Nephron (organoid): ENCODE data around the gene FAM124B.

Experiments used
- H3K27ac Mint-ChIP-seq, 3 experiments: 2 replicates each; pipeline ENCODE4 v1.8.0; 2020; ENCODE audit warnings: mixed read lengths in 3 of 3, mild to moderate bottlenecking in 2 of 3, moderate library complexity in 1 of 3
- H3K27me3 Mint-ChIP-seq: 2 replicates; pipeline ENCODE4 v1.8.0; 2021; ENCODE audit warnings: low read depth, mild to moderate bottlenecking, moderate library complexity, mixed read lengths
- H3K36me3 Mint-ChIP-seq: 2 replicates; pipeline ENCODE4 v1.8.0; 2020; ENCODE audit warnings: low read depth, mixed read lengths
- H3K4me1 Mint-ChIP-seq: 2 replicates; pipeline ENCODE4 v1.8.0; 2020; ENCODE audit warnings: mixed read lengths
- H3K4me3 Mint-ChIP-seq, 3 experiments: 2 replicates each; pipeline ENCODE4 v1.8.0; 2020; ENCODE audit warnings: mild to moderate bottlenecking in 3 of 3, mixed read lengths in 3 of 3, moderate library complexity in 2 of 3
- H3K9me3 Mint-ChIP-seq: 2 replicates; pipeline ENCODE4 v1.8.0; 2020; ENCODE audit warnings: mixed read lengths
- TF ChIP-seq, protein P1 (sequence below), 3 experiments: fragments of 200-600 bp; sonication (generic); IDR thresholded peaks; one replicate each; pipeline ENCODE4 v1.5.0; 2021; ENCODE audit warnings: antibody characterized with exemption in 3 of 3; ENCODE audit not compliant: unreplicated experiment in 3 of 3

Gene FAM124B

DNA sequence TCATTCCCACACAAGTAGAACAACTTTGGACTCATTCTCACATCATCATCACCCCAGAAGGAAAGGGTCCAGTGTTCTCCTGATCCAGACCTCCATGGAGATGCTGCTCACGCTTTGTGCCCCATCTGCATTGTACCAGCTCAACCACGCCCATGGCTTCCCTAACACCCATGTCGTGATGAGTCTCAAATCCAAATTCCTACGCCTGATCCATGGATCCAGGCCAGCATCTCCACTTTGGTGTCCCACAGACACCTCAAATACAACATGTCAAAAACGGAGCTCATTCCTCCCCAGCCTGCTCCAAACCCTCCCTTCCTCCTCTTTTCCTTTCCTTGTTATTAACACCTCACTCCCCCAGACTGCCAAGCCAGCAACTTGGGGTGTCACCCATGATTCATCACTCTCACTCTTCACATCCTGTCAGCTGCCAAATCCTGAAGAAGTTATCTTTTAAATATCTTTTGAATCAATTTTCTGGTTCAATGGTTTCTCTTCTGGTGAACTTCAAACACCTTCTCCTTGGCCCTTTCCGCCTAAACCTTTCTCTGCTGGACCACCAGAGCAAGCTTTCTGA is 30.2 kb upstream of the FAM124B start:
- Mint-ChIP-seq H3K9me3 (peaks cover 16% of the 10 kb centered on the region), H3K27me3 (peaks cover 13% of the 10 kb centered on the region), H3K4me1 (no peaks in the 10 kb centered on the region), H3K4me3 (no peak overlapping the region), H3K27ac (no peak overlapping the region), H3K36me3 (no peaks in the 10 kb centered on the region)
- TF ChIP-seq, protein P1, sequence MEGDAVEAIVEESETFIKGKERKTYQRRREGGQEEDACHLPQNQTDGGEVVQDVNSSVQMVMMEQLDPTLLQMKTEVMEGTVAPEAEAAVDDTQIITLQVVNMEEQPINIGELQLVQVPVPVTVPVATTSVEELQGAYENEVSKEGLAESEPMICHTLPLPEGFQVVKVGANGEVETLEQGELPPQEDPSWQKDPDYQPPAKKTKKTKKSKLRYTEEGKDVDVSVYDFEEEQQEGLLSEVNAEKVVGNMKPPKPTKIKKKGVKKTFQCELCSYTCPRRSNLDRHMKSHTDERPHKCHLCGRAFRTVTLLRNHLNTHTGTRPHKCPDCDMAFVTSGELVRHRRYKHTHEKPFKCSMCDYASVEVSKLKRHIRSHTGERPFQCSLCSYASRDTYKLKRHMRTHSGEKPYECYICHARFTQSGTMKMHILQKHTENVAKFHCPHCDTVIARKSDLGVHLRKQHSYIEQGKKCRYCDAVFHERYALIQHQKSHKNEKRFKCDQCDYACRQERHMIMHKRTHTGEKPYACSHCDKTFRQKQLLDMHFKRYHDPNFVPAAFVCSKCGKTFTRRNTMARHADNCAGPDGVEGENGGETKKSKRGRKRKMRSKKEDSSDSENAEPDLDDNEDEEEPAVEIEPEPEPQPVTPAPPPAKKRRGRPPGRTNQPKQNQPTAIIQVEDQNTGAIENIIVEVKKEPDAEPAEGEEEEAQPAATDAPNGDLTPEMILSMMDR (IDR thresholded peaks at IDR 0.05; ENCODE audit: unreplicated experiment in 3 of 3): no peak

DNA sequence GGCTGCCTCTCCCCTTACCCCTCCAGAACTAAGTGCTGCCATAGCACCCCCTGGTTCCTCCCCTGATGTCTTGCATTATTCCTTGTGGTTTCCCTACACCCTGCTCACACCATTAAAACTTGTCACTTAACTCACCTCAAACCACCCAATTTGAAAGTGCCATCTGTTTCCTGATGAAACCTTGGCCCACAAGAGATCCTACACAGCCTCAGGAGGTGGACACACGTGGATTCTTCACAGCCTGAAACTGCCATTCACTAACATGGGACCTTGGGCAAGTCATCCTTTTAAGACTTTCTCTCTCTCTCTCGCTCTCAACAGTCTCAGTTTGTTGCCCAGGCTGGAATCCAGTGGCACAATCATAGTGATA is 27.5 kb upstream of the FAM124B start:
- TF ChIP-seq, protein P1 (IDR thresholded peaks at IDR 0.05; ENCODE audit: unreplicated experiment in 3 of 3): no peak
- no peak overlapping the region for H3K27ac Mint-ChIP-seq
- H3K4me1 Mint-ChIP-seq: no peaks in the 10 kb centered on the region
- H3K9me3 Mint-ChIP-seq: peaks cover 21% of the 10 kb centered on the region
- H3K27me3 Mint-ChIP-seq: peaks cover 13% of the 10 kb centered on the region
- no peak overlapping the region for H3K4me3 Mint-ChIP-seq
- no peaks in the 10 kb centered on the region for H3K36me3 Mint-ChIP-seq

DNA sequence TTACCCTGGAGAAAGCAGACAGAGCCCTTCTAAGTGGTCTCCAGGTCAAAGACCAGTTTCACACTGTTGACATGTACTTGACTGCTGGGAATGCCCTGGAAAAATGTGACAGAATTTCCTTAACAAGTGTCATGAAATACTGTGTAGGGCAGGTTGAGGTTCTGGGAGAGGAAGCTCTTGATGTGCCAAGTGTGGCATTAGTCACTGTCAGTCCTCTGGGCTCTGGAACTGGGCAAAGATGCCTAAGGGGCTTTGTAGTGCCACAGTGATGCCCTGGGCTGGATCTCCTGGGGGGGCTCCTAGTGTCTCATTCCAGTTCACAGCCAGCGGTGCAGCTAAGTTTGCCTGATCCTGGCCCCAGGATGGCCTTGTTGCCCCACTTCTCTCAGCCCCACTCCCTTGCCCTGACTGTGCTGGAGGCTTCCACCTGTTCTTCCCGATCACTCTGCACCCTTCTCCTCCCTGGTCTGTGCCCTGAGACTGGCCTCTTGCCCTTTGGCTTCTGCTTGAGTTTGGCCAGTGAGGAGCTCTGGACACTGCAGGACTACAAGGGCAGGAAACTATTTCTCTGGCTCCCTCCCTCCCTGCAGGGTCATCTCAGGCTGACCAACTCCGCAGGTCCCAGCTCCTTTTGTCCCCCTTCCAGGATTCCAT is 27.0 kb upstream of the FAM124B start:
- TF ChIP-seq, protein P1 (IDR thresholded peaks at IDR 0.05; ENCODE audit: unreplicated experiment in 3 of 3): no peak
- Mint-ChIP-seq H3K4me3 (no peak overlapping the region), H3K36me3 (no peaks in the 10 kb centered on the region), H3K27me3 (peaks cover 13% of the 10 kb centered on the region), H3K4me1 (no peaks in the 10 kb centered on the region), H3K9me3 (peaks cover 26% of the 10 kb centered on the region), H3K27ac (no peak overlapping the region)

DNA sequence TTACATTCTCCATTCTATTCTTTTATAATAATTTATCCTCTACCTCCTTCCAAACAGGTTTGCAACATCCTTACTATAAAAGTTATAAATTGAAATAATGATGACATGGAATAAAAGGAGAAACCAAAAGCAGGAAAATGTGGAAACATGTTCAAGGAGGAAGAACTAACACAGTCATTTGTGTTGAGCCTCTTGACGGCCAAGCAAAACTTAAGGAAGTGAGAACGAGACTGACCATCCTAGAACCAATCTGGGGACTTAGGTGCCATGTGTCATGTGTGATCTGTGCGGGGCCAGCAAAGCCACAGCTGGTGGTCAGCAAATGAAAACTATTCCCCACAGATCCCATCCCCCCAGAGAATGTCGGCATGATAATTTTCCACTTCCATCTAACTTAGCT is 25.6 kb upstream of the FAM124B start:
- H3K36me3 Mint-ChIP-seq: no peaks in the 10 kb centered on the region
- no peaks in the 10 kb centered on the region for H3K4me1 Mint-ChIP-seq
- H3K9me3 Mint-ChIP-seq: peaks cover 29% of the 10 kb centered on the region
- no peak overlapping the region for H3K4me3 Mint-ChIP-seq
- TF ChIP-seq, protein P1 (IDR thresholded peaks at IDR 0.05; ENCODE audit: unreplicated experiment in 3 of 3): no peak
- H3K27me3 Mint-ChIP-seq: peaks cover 13% of the 10 kb centered on the region
- H3K27ac Mint-ChIP-seq: no peak overlapping the region

DNA sequence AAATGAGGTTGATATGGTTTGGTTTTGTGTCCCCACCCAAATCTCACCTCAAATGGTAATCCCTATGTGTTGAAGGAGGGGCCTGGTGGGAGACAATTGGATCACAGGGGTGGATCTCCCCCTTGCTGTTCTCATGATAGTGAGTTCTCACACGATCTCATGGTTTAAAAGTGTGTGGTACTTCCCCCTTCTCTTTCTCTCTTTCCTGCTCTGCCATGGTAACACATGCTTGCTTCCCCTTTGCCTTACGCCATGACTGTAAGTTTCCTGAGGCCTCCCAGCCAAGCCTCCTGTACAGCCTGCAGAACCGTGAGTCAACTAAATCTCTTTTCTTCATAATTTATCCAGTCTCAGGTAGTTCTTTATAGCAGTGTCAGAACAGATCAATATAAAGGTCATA is 24.7 kb upstream of the FAM124B start:
- no peaks in the 10 kb centered on the region for H3K4me1 Mint-ChIP-seq
- H3K27ac Mint-ChIP-seq: no peak overlapping the region
- peaks cover 23% of the 10 kb centered on the region for H3K9me3 Mint-ChIP-seq
- peaks cover 5% of the 10 kb centered on the region for H3K27me3 Mint-ChIP-seq
- no peaks in the 10 kb centered on the region for H3K36me3 Mint-ChIP-seq
- H3K4me3 Mint-ChIP-seq: no peak overlapping the region
- TF ChIP-seq, protein P1 (IDR thresholded peaks at IDR 0.05; ENCODE audit: unreplicated experiment in 3 of 3): no peak

DNA sequence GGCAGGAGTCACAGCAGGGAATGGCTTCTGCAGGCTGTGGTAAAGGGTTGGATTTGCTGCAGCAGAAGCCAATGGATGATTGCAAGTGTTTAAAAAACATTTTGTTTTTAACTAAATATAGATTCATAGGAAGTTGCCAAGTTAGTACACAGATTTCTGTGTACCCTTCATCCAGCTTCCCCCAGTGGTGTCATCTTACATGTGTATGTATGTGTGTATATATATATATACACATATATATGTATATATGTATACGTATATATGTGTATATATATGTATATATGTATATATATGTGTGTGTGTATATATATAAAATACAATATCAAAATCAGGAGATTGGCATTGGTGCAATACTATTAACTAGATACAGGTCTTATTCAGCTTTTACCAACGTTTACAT is 19.2 kb upstream of the FAM124B start:
- Mint-ChIP-seq H3K4me3 (no peak overlapping the region), H3K9me3 (peaks cover 23% of the 10 kb centered on the region), H3K36me3 (no peaks in the 10 kb centered on the region), H3K27me3 (no peaks in the 10 kb centered on the region), H3K4me1 (no peaks in the 10 kb centered on the region), H3K27ac (no peak overlapping the region)
- TF ChIP-seq, protein P1 (IDR thresholded peaks at IDR 0.05; ENCODE audit: unreplicated experiment in 3 of 3): no peak
